CD4-positive, alpha-beta T cell treated with Interleukin-17A for 4 hours (primary cell): ENCODE data around the gene IZUMO1.
"Not testable (repeated sequence)": the region's sequence is repeated elsewhere in the genome, so short reads cannot be mapped to it uniquely, and the experiment has no call there.

ENCODE experiments used
- DNase-seq: peaks from one replicate; pipeline ENCODE4 v3.0.0-alpha.2; 2020; ENCODE audit warnings: mixed read lengths

IZUMO1 gene

DNA sequence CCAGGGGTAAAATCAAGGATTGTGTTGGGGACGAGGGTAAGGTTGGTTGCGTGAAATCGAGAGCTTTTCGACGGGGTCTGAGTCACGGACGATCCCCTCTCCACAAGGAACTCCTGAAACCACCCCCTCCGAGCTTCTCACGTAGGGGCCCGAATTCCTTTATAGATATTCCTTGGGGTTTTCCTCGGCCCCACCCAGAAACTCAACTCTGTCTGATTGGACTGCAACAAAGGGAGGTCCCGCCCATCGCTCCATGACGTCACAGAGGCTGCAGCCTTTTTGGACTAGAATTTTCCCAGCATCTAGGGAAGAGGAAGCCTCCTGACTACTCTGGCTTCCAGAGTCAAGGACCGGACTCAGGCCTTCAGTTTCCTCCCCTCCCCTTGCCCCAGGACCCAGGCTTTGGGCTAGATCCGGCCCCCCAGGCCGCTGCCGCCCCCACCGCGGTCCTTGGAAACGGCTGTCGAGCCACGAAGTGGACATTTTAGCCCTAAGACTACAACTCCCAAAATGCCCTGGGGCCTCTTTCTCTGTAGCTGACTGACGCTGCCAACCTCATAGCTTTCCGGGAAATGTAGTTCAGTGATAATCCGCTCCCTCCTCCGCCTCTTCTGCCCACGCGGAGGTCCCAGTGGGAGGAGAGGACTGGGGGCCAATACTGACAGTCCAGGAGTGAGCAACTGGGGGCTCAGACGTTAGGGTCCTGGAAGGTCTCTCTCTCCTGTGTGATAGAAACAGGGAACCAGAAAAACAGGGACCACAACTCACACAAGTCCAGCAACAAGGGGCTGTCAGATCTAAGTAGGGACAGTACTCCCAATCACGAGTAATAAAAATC lies at the start of gene IZUMO1:
IZUMO1 (minus strand) TSS at position 172 of the 838 bp plus-strand sequence. CDS start 1,050 bp downstream, outside the sequence.
- peak; percentile 55 for DNase-seq

DNA sequence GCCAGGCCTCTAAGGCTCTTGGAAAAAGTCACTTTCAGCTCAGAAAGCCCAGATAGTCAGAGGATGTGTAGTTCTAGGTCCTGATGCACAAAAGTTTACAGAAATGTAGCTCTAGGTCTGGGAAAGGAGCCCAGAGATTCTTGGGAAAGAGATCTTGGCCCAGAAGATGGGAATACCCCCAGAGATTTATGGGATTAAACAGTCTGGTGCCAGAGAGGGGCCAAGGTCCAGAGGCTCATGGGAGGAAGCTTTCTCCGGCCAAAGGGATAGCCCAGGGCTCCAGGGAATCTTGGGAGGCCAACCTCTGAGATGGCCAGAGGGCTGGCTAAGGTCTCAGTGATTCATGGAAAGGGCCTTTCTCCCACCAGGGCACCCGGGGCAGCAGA lies 49.0 kb upstream of the IZUMO1 start:
- no peak for DNase-seq

- peak; percentile 88 for DNase-seq
These were observed 48.5 kb upstream of the IZUMO1 start for GRCh38 chr19:48795055-48795684.

DNA sequence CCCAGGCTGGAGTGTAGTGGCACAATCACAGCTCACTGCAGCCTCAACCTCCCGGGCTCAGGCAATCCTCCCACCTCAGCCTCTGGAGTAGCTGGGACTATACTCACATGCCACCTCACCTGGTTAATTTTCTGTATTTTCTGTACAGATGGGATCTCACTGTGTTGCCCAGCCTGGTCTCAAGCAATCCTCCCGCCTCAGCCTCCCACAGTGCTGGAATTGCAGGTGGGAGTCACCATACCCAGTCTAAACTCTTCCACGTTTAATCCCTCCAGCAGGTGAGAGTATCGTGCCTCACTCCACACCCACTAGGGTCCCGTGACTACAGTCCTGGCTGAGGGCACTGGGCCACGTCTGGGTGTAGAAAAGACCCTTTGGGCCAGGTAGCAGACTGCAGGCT lies 47.6 kb upstream of the IZUMO1 start:
- DNase-seq: no peak

- no peak for DNase-seq
These were observed 46.6 kb upstream of the IZUMO1 start for GRCh38 chr19:48793271-48793670.

DNA sequence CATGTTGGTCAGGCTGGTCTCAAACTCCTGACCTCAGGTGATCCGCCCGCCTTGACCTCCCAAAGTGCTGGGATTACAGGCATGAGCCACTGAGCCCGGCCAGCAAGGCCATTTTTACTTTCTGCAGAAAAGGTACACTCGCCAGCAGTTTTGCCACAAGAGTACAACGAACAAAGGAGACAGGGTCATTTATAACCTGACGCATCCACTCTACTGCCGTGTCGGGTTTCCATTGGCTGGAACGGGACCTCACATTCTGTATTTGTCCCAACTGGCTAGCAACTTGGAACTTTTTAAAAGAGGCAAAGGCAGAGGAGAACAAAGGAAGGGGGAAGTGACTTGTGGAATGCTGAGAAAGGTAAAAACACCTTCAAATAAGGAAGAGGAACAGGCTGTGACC lies 40.6 kb upstream of the IZUMO1 start:
- DNase-seq: not testable (repeated sequence)

- not testable (repeated sequence) for DNase-seq
These were observed 39.7 kb upstream of the IZUMO1 start for GRCh38 chr19:48786422-48786821.

- DNase-seq: no peak
These were observed 37.8 kb upstream of the IZUMO1 start for GRCh38 chr19:48784527-48784926.

GRCh38 chr19:48780631-48781391 lies 34.1 kb upstream of the IZUMO1 start:
- DNase-seq: no peak

GRCh38 chr19:48779636-48780035 lies 32.9 kb upstream of the IZUMO1 start:
- DNase-seq: no peak

DNA sequence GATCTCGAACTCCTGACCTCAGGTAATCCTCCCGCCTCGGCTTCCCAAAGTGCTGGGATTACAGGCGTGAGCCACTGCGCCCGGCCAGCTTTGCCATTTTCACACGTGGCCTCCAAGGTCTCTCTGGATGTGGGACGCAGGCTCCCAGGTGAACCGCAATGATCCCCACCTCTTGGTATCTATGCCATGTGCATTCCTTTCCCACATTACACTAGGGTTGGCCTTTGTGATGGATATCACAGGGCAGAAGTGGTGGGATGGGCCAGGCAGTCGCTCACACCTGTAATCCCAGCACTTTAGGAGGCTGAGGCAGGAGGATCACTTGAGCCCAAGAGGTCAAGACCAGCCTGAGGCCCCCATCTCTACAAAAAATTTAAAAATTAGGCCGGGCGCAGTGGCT lies 31.0 kb upstream of the IZUMO1 start:
- DNase-seq: no peak

- no peak for DNase-seq
These were observed 30.4 kb upstream of the IZUMO1 start for GRCh38 chr19:48777139-48777538.

DNA sequence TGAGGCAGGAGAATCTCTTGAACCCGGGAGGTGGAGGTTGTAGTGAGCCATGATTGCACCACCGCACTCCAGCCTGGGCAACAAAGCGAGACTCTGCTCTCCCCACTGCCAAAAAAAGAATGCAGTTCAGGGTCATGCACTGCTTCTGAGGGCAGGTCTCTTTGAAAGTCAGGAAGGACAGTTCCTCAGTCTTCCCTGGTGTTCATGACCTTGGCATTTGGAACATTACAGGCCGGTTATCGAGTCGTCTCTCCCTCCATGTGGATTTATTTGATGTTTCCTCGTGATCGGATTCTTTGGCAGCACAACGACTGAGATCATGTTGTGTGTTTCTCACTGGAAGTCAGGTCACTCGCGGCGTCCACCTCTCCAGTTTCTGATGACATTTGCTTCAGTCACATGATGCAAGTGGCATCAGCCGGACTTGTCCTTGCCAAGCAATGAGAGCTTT lies 25.8 kb upstream of the IZUMO1 start:
- no peak for DNase-seq

- no peak for DNase-seq
These were observed 24.2 kb upstream of the IZUMO1 start for GRCh38 chr19:48770734-48771472.

DNA sequence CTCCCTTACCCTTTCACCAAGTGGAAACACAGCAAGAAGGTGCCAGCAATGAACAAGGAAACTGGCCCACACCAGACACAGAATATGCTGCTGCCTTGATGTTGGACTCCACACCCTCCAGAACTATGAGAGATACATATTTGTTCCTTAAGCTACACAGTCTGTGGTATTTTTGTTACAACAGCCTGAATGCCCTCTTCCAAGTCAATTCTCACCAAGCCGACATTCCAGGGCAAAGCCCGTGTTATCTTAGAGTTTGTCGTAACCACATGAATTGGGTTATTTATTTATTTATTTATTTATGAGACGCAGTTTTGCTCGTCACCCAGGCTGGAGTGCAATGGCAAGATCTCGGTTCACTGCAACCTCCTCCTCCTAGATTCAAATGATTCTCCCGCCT lies 23.6 kb upstream of the IZUMO1 start:
- no peak for DNase-seq

DNA sequence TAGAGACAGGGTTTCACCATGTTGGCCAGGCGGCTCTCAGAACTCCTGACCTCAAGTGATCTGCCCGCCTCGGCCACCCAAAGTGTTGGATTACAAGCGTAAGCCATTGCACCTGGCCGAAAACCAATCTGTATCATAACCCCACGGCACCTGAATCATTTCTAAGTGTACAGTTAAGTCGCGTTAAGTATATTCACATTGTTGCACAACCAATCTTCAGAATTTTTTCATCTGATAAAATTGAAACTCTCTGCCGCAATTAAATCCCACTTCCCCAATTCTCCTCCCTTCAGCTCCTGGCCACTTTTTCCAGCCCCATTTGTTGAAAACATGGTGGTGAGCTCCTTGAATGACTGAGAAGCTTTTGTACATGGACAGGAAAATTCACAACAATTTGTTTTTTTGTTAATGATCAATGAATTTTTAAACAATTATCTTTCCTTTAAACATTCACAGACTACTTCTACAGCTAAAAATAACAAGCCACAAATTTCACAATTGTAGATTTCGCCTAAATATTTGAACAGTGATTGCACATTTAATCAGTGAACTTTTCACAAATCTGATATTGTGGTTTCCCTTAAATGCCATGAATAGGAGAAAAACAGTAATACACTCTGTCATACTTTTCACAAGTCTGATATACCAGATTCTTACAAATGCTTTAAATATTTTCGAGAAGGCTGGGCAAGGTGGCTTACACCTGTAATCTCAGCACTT lies 22.4 kb upstream of the IZUMO1 start:
- no peak for DNase-seq

DNA sequence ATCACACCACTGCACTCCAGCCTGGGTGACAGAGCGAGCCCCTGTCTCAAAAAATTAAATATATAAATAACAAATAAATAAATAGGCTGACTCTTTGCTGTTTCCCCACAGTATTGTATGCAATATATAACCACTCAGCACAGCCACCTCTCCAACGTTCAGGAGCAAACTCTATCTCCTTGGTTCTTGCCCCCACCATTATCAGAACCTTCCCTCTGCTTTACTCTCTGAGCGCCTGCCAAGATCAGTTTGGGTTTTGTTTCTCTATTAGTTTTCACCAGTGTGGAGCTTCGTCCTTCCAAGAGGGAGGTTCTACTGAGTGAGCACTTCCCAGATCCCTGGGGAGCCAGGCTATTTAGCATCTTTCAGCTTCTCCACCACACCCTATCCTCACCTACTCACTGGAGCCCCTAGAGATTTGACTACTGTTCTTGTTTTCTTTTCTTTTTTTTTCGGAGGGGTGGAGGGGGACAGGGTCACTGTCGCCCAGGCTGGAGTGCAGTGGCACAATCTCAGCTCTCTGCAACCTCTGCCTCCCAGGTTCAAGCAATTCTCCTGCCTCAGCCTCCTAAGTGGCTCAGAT lies 21.6 kb upstream of the IZUMO1 start:
- DNase-seq: not testable (repeated sequence)

- not testable (repeated sequence) for DNase-seq
These were observed 19.1 kb upstream of the IZUMO1 start for GRCh38 chr19:48765816-48766215.

DNA sequence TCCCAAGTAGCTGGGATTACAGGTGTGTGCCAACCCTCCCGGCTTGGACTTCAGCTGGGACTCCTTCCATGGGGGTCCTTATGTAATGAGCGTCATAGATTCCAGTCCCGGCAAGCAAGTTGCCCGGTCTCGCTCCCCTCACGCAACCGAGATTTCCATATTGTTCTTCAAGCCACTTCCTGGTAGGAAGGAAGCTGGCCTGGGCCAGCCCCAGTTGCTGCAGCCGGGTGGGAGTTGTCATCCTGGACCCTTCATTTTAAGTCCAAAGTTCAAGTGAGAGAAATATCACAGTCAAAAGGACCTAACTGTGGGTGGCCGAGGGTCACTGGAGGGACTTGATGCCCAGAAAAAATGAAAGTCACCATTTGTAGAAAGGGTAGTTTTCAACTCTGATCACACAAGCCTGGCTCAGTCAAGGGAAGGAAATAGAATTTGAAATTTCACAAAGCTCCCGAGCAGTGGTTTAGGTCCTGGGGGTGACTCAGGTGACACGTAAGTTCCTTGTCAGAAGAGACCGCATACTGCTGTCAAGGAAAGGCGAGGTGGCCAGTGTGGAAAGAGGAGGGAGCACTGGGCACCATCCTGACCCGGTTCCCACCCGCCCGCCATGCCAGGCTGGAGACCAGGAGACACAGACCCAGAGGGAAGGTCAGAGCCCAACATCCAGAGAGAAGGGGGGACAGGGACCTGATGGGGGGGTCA lies 13.9 kb upstream of the IZUMO1 start:
- no peak for DNase-seq

DNA sequence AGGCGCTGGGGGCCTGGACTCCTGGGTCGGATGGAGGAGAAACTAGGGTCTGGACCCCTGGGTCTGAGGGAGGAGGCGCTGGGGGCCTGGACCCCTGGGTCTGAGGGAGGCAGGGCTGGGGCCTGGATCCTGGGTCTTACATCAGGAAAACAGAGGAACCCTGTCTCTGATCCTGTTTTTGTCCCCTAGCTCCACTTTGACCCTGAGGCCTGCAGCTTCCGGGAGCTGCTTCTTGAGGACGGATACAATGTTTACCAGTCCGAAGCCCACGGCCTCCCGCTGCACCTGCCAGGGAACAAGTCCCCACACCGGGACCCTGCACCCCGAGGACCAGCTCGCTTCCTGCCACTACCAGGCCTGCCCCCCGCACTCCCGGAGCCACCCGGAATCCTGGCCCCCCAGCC lies 11.0 kb upstream of the IZUMO1 start:
- no peak for DNase-seq

- DNase-seq: no peak
These were observed 10.5 kb upstream of the IZUMO1 start for GRCh38 chr19:48757089-48757675.
